ENCODE results near the gene OGDHL. TPM values are rescaled to one million over a fixed set of nuclear protein-coding genes. Genes with fewer than 3 reads are reported as not detected.

The OGDHL gene
- total RNA-seq, 2 experiments from 2014 or later: 0.40 to 0.68 TPM

GRCh38 chr10:49713266-49713665 is 48.9 kb downstream of the OGDHL start:
- Mint-ChIP-seq H3K9me3 (peaks cover 2% of the 10 kb centered on the region), H3K27ac (no peak overlapping the region), H3K27me3 (peaks cover 15% of the 10 kb centered on the region), H3K4me3 (no peak overlapping the region), H3K4me1 (ENCODE audit: low read depth) (no peaks in the 10 kb centered on the region), H3K36me3 (ENCODE audit: low read depth) (no peaks in the 10 kb centered on the region)
- CTCF ChIA-PET: no interaction called here
- no peak for TF ChIP-seq CTCF (IDR thresholded peaks at IDR 0.05)
- no peak for ATAC-seq
- no peak for DNase-seq
- POLR2A ChIA-PET: no interaction called here
- intact Hi-C loops (cut with micrococcal nuclease): no loop called here

GRCh38 chr10:49711481-49711880 is 50.6 kb downstream of the OGDHL start:
- Mint-ChIP-seq H3K27ac (no peak overlapping the region), H3K4me3 (no peak overlapping the region), H3K36me3 (ENCODE audit: low read depth) (no peaks in the 10 kb centered on the region), H3K27me3 (peaks cover 13% of the 10 kb centered on the region), H3K4me1 (ENCODE audit: low read depth) (no peaks in the 10 kb centered on the region), H3K9me3 (peaks cover 2% of the 10 kb centered on the region)
- intact Hi-C loops (cut with micrococcal nuclease): no loop called here
- DNase-seq (no peak), ATAC-seq (no peak)
- no peak for TF ChIP-seq CTCF (IDR thresholded peaks at IDR 0.05)
- CTCF ChIA-PET: no interaction called here
- POLR2A ChIA-PET: interaction anchor here (0.8 kb wide), 1 partner anchor 9 kb away, joined by 3 read pairs; no protein-coding TSS in a partner anchor

GRCh38 chr10:49710966-49711365 is 51.2 kb downstream of the OGDHL start:
- Mint-ChIP-seq H3K9me3 (peaks cover 2% of the 10 kb centered on the region), H3K4me1 (ENCODE audit: low read depth) (no peaks in the 10 kb centered on the region), H3K27ac (no peak overlapping the region), H3K27me3 (peaks cover 13% of the 10 kb centered on the region), H3K36me3 (ENCODE audit: low read depth) (no peaks in the 10 kb centered on the region), H3K4me3 (no peak overlapping the region)
- no peak for TF ChIP-seq CTCF (IDR thresholded peaks at IDR 0.05)
- DNase-seq: no peak
- intact Hi-C loops (cut with micrococcal nuclease): no loop called here
- CTCF ChIA-PET: no interaction called here
- POLR2A ChIA-PET: interaction anchor here (0.8 kb wide), 1 partner anchor 10 kb away, joined by 3 read pairs; no protein-coding TSS in a partner anchor
- ATAC-seq: no peak

GRCh38 chr10:49709934-49710333 is 52.2 kb downstream of the OGDHL start:
- Mint-ChIP-seq H3K9me3 (peaks cover 4% of the 10 kb centered on the region), H3K4me3 (no peak overlapping the region), H3K4me1 (ENCODE audit: low read depth) (no peaks in the 10 kb centered on the region), H3K27ac (no peak overlapping the region), H3K36me3 (ENCODE audit: low read depth) (no peaks in the 10 kb centered on the region), H3K27me3 (peaks cover 13% of the 10 kb centered on the region)
- intact Hi-C loops (cut with micrococcal nuclease): no loop called here
- ChIA-PET CTCF (no interaction called here), POLR2A (no interaction called here)
- no peak for DNase-seq
- no peak for TF ChIP-seq CTCF (IDR thresholded peaks at IDR 0.05)
- no peak for ATAC-seq

GRCh38 chr10:49707585-49707984 is 54.5 kb downstream of the OGDHL start:
- CTCF ChIA-PET: interaction anchor here (0.9 to 1.2 kb wide), 2 partner anchors 113 to 115 kb away, joined by 3 read pairs; no protein-coding TSS in a partner anchor
- intact Hi-C loops (cut with micrococcal nuclease): no loop called here
- POLR2A ChIA-PET: no interaction called here

More at GRCh38 chr10:49707585-49707984, 54.5 kb downstream of the OGDHL start:
- DNase-seq (no peak), ATAC-seq (no peak)
- H3K27ac Mint-ChIP-seq: no peak overlapping the region
- H3K9me3 Mint-ChIP-seq: peaks cover 2% of the 10 kb centered on the region
- TF ChIP-seq CTCF (IDR thresholded peaks at IDR 0.05): no peak
- peaks cover 10% of the 10 kb centered on the region for H3K27me3 Mint-ChIP-seq
- H3K4me3 Mint-ChIP-seq: no peak overlapping the region
- no peaks in the 10 kb centered on the region for H3K4me1 Mint-ChIP-seq (ENCODE audit: low read depth)
- no peaks in the 10 kb centered on the region for H3K36me3 Mint-ChIP-seq (ENCODE audit: low read depth)

Data from activated CD8-positive, alpha-beta T cell treated with anti-CD3 and anti-CD28 coated beads for 36 hours (primary cell).